K562 (cell line): Measurements from ENCODE around the gene USH2A. TPM values are rescaled to one million over a fixed set of nuclear protein-coding genes. Genes with fewer than 3 reads are reported as not detected.

Experiments used
- ATF2 ChIP-seq: sonication (generic); formaldehyde crosslinking; IDR thresholded peaks from 2 replicates; pipeline ENCODE4 v1.8.1; 2022; ENCODE audit warnings: missing genetic modification reagents
- CEBPB ChIP-seq: fragments of 450-650 bp; IDR thresholded peaks from 2 replicates; pipeline ENCODE4 v1.6.1; 2016; ENCODE audit warnings: missing genetic modification characterization, missing compliant biosample characterization
- polyA plus RNA-seq, 8 experiments: library from polyadenylated mRNA; depleted of rRNA in 4 of 8; stranded (reverse) in 5 of 8; unstranded in 3 of 8; fragments of >200 nt; fragmentation: Nextera tagmentation in 2 of 8; fragmentation: Illumina TruSeq in 1 of 8; extraction: Ambion mirVana in 2 of 8; extraction: Trizol in 1 of 8; gene quantifications; 2 replicates each; pipeline versions ENCODE4 v1.2.1 to v1.2.3, GENCODE V29; 2011 to 2014; ENCODE audit warnings: inconsistent platforms in 1 of 8, missing spikeins in 1 of 8
- total RNA-seq, 7 experiments: library from RNA; depleted of rRNA in 6 of 7; stranded (reverse); fragments of >200 nt in 6 of 7; fragmentation: Illumina TruSeq in 2 of 7; extraction: Trizol in 2 of 7; gene quantifications; 2 replicates each; pipeline versions ENCODE4 v1.2.1 to v1.2.3, GENCODE V29; 2011 to 2021; ENCODE audit warnings: low replicate concordance in 1 of 7
- TF ChIP-seq, protein P1 (sequence below): fragments of 200-600 bp; sonication (generic); IDR thresholded peaks from one replicate; pipeline ENCODE4 v1.6.1; 2012; ENCODE audit warnings: mild to moderate bottlenecking, low read depth, low read length, inconsistent platforms

Gene USH2A
- total and polyA plus RNA-seq, 9 of the 15 experiments (the other 6 are each of a cell fraction or from before 2014, with no cell fraction given), result under 0.01 TPM; not detected in 7

- TF ChIP-seq, protein P1, sequence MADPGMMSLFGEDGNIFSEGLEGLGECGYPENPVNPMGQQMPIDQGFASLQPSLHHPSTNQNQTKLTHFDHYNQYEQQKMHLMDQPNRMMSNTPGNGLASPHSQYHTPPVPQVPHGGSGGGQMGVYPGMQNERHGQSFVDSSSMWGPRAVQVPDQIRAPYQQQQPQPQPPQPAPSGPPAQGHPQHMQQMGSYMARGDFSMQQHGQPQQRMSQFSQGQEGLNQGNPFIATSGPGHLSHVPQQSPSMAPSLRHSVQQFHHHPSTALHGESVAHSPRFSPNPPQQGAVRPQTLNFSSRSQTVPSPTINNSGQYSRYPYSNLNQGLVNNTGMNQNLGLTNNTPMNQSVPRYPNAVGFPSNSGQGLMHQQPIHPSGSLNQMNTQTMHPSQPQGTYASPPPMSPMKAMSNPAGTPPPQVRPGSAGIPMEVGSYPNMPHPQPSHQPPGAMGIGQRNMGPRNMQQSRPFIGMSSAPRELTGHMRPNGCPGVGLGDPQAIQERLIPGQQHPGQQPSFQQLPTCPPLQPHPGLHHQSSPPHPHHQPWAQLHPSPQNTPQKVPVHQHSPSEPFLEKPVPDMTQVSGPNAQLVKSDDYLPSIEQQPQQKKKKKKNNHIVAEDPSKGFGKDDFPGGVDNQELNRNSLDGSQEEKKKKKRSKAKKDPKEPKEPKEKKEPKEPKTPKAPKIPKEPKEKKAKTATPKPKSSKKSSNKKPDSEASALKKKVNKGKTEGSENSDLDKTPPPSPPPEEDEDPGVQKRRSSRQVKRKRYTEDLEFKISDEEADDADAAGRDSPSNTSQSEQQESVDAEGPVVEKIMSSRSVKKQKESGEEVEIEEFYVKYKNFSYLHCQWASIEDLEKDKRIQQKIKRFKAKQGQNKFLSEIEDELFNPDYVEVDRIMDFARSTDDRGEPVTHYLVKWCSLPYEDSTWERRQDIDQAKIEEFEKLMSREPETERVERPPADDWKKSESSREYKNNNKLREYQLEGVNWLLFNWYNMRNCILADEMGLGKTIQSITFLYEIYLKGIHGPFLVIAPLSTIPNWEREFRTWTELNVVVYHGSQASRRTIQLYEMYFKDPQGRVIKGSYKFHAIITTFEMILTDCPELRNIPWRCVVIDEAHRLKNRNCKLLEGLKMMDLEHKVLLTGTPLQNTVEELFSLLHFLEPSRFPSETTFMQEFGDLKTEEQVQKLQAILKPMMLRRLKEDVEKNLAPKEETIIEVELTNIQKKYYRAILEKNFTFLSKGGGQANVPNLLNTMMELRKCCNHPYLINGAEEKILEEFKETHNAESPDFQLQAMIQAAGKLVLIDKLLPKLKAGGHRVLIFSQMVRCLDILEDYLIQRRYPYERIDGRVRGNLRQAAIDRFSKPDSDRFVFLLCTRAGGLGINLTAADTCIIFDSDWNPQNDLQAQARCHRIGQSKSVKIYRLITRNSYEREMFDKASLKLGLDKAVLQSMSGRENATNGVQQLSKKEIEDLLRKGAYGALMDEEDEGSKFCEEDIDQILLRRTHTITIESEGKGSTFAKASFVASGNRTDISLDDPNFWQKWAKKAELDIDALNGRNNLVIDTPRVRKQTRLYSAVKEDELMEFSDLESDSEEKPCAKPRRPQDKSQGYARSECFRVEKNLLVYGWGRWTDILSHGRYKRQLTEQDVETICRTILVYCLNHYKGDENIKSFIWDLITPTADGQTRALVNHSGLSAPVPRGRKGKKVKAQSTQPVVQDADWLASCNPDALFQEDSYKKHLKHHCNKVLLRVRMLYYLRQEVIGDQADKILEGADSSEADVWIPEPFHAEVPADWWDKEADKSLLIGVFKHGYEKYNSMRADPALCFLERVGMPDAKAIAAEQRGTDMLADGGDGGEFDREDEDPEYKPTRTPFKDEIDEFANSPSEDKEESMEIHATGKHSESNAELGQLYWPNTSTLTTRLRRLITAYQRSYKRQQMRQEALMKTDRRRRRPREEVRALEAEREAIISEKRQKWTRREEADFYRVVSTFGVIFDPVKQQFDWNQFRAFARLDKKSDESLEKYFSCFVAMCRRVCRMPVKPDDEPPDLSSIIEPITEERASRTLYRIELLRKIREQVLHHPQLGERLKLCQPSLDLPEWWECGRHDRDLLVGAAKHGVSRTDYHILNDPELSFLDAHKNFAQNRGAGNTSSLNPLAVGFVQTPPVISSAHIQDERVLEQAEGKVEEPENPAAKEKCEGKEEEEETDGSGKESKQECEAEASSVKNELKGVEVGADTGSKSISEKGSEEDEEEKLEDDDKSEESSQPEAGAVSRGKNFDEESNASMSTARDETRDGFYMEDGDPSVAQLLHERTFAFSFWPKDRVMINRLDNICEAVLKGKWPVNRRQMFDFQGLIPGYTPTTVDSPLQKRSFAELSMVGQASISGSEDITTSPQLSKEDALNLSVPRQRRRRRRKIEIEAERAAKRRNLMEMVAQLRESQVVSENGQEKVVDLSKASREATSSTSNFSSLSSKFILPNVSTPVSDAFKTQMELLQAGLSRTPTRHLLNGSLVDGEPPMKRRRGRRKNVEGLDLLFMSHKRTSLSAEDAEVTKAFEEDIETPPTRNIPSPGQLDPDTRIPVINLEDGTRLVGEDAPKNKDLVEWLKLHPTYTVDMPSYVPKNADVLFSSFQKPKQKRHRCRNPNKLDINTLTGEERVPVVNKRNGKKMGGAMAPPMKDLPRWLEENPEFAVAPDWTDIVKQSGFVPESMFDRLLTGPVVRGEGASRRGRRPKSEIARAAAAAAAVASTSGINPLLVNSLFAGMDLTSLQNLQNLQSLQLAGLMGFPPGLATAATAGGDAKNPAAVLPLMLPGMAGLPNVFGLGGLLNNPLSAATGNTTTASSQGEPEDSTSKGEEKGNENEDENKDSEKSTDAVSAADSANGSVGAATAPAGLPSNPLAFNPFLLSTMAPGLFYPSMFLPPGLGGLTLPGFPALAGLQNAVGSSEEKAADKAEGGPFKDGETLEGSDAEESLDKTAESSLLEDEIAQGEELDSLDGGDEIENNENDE, result no peak
- TF ChIP-seq CEBPB (tag) (peak; percentile 84), ATF2 (CRISPR knock-in tag) (no peak)
Measured at GRCh38 chr1:216212826-216213225, 210.4 kb downstream of the USH2A start (continued).
